ENCODE data around the gene SDF2L1.
"Not testable (repeated sequence)": the region's sequence is repeated elsewhere in the genome, so short reads cannot be mapped to it uniquely, and the experiment has no call there.

Gene SDF2L1

DNA sequence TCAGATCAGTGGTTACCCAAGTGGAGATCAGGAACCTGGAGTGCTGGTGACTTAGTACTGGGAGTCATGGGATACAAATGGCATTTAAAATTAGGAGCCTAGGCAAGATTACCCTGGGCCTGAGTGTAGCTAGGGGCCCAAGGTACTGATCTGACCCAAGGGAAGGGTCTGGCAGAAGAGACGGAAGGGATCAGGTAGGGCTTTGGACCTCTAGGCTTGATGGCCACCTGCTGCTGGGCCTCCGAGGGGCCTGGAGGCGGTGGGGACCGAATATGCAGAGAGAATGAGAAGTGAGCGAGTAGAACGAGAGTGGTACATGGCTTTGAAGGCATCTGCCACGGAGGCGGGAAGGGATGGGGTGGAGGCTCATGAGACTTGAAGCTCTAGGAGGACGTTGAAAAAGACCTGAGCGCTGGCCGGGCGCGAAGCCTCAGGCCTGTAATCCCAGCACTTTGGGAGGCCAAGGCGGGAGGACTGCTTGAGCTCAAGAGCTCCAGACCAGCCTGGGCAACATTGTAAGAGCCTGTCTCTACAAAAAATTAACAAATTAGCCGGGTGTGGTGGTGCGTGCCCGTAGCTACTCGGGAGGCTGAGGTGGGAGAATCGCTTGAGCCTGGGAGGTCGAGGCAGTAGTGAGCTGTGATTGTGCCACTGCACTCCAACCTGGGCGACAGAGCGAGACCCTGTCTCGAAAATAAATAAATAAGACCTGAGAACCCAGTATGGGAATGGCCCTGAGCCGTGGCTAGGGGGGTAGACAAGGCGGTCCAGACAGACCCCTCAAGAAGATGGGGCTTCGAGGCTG, 23.1 kb downstream of the SDF2L1 start:
- no peak for DNase-seq

DNA sequence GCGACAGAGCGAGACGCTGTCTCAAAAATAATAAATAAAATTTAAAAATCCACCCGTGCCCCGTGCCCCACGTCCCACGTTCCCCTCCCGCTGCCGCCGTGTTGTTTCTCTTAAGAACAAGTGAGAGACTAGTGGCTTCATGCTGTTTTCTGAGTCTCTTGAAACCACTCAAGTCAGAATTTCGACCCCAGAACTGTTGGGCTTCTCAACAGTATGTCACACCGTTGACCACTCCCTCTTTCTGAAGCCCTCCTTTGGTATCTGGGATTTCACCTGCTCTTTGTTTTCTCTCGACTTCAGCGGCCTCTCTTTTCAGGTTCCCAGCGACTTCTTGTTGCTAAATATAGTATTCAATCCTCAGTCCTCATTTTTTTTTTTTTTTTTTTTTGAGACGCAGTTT, 24.7 kb downstream of the SDF2L1 start:
- no peak for DNase-seq

DNA sequence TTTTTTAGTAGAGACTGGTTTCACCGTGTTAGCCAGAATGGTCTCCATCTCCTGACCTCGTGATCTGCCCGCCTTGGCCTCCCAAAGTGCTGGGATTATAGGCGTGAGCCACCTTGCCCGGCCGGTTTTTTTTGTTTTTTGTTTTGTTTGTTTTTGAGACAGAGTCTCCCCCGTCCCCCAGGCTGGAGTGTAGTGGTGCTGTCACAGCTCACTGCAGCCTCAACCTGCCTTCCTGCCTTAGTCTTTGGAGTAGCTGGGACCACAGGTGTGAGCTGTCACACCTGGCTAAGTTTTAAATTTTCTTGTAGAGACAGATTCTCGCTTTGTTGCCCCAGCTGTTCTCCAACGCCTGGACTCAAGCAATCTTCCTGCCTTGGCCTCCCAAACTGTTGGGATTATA, 26.9 kb downstream of the SDF2L1 start:
- DNase-seq = no peak

DNA sequence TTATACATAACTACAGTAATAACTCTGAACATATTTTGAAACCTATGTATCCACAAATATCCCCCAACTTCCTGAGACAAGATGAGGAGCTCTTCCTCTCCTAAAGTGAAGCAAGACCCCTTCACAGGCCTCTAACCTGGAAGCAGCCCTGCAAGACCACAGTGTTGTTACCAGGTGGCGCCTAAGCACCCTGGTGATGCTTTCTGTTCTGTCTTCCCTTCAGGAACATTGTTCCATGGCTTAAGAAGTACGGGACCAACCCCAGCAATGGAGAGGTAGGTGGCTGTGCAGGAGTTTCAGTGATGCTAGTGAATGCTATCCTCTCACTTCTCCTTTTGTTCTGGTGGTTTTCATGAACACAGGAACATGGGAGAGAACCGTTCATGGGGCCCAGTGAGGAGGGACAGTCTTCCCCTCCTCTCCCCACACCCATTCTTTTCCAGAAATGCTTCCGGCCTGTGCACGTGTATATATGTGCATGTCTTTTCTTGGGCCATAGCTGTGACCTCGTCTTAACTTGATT, 30.1 kb downstream of the SDF2L1 start:
- no peak for DNase-seq

DNA sequence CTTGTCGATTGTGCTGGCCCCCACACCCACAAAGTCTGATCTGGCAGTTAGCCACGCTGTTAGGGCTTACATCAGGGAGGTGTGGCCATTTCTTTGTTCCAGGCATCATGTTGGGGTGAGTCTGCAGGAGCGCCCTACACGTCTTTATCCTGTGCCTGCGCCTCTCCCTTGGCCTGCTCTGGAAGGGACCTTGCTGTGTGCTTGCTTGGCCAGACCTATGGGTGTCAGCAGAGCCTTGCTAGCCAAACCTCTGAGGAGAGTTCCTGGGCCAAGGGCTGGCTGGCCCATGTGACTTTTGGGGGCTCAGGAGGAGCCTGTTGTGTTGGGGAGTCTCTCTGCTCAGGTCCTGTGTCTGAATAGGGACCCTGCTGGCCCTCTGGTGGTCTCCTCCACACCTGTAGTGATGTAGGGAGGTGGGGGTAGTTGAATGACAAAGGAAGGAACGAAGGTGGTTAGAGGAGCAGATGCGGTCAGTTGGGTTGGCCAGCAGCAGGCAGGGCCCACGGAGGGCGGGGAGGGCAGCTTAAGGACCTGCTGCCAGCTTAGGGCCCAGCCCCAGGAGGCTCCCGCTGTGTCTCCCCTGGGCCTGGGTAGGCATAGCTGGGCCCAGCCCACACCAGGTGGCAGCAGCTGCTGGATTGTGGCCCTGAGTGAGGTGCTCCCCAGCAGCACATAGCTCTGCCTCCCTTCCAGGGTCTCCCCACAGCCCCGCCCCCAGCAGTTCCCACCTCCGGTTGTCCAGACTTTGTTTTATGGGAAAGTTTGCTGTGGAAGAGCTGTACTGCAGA, 31.6 kb downstream of the SDF2L1 start:
- no peak for DNase-seq

DNA sequence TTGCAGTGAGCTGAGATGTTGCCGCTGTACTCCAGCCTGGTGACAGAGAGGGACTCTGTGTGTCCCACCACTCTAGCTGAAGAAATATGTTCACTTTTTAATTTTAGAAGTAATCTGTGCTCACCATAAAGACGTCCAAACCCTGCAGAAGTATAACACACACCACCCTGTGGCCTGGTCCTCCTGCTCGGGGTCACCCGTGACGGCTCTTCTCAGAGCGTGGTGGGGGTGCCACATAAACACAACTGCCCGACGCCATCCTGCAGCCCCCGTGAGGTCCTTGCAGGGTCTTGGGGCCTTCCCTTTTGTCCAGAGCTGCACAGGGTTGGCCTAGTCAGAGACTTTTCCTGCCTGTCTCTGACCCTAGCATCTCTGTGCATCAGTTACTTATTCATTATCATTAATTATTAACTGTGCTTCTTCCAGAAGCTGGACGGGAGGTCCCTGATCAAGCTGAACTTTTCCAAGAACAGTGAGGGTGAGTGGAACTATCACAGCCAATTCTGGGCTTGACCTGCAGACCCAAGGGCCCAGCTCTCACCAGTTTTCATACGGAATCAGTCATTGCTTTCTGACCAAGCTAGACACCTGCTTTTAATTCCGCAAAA, 32.6 kb downstream of the SDF2L1 start:
- no peak for DNase-seq

DNA sequence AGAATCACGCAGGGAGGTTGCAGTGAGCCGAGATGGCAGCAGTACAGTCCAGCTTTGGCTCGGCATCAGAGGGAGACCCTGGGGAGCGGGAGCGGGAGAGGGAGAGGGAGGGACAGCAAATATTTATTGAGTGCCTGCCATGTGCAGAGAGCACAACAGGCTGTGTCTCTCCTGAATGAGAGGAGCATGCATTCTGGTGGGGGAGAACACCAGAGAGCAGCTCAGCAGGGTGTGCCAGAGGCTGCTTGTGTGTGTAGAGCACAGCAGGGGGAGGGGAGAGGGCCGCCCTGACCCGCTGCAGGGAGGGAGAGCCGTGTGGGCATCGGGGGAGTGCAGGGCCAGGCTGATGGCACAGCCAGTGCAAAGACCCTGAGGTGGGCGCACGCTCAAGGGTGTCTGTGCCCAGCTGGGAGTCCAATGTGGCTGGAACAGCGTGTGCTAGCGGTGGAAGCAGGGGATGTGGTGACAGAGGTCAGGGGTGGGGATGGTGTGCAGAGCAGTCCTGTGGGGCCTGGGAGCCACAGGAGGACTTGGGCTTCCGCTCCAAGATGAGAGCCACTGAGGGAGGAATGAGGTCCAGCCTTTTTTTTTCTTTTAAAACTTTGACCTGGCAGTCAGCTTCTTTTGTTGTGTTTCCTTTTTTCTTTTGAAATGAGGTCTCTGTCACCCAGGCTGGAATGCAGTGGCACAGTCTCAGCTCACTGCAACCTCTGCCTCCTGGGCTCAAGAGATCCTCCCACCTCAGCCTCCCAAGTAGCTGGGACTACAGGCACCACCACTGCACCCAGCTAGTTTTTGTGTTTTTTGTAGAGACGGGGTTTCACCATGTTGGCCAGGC, 35.7 kb downstream of the SDF2L1 start:
- DNase-seq = no peak

DNA sequence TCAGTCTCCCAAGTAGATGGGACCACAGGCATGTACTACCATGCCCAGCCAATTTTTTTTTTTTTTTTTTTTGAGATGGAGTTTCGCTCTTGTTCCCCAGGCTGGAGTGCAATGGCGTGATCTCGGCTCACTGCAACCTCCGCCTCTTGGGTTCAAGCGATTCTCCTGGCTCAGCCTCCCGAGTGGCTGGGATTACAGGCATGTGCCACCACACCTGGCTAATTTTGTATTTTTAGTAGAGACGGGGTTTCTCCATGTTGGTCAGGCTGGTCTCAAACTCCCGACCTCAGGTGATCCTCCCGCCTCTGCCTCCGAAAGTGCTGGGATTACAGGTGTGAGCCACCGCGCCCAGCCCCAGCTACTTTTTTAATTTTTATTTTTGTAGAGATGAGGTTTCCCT, 36.7 kb downstream of the SDF2L1 start:
- not testable (repeated sequence) for DNase-seq

DNA sequence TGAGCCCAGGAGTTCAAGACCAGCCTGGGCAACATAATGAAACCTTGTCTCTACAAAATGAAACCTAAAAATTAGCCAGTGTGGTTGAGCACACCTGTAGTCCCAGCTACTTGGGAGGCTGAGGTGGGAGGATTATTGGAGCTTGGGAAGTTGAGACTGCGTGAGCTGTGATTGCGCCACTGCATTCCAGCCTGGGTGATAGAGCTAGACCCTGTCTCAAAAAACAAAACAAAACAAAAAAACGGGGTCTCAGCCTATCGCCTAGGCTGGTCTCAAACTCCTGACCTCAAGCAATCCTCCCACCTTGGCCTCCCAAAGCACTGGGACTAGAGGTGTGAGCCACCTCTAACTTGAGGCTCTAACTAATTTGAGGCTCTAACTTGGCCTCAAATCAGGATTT, 37.3 kb downstream of the SDF2L1 start:
- DNase-seq = no peak

DNA sequence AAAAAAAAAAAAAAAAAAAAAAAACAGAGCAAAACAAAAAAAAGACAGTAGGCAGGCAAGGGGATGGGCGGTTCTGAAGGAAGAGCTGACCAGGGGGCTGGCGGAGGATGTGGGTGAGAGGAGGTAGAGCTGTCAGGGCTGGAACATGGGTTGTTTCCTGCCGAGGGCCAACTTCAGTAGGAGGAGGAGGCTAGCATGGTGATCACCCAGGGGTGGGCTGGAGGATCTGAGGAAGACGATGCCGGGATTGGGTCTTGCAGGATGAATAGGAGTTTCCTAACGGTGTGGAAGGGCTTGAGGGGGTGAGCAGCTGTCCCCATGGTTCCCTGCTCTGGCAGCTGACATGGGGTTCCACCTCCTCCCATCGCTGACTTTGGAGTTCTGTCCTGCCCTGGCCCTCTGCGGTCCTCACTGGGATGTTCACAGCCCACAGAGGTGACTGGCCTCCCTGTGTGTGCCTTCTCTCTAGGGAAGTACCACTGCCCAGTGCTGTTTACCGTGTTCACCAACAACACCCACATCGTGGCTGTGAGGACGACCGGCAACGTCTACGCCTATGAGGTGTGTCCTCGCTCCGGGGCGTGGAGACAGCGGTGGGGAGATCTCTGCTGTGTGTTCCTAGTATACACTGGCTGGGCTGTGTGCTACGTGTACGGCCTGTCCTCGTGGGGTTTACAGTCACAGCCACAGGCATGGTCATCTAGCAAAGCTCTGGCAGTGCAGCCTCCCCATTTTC, 38.9 kb downstream of the SDF2L1 start:
- no peak for DNase-seq

DNA sequence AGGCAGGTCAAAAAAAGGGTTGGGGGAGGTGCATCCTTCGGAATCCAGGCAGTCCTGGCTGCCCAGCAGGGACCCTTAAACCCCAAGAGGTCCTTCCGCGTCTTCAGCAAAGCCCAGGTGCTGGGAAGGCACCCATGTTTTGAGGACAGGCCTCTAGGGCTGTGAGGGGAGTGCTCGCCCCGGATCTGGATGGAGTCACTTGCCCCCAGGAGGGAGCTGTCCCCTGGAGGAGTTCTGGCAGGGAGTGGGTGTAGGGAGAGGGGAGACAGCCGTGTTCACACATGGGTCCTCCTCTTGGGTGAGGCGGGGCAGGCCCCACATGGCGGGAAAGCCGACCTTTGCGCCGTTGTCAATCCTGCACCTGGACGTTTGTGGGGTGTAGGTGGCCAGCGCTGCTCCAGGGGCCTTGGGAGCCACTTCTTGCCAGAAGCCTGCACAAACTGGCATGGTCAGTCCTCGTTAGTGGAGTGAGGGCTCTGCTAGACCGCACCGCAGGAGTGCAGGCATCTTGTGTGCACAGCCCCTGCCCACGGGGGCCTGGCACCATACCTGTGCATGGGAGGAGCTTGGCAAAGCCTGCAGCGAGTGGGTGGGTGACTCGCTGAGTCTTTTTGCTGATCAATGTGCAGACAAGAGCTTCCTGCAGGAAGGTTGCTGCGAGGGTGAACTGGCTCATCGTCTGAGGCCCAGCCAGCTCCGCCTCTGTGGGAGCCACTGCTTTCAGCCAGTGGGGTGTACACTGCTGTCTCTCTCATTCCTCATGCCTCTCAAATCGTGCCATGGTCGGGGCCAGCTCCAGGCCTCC, 39.7 kb downstream of the SDF2L1 start:
- DNase-seq = no peak

DNA sequence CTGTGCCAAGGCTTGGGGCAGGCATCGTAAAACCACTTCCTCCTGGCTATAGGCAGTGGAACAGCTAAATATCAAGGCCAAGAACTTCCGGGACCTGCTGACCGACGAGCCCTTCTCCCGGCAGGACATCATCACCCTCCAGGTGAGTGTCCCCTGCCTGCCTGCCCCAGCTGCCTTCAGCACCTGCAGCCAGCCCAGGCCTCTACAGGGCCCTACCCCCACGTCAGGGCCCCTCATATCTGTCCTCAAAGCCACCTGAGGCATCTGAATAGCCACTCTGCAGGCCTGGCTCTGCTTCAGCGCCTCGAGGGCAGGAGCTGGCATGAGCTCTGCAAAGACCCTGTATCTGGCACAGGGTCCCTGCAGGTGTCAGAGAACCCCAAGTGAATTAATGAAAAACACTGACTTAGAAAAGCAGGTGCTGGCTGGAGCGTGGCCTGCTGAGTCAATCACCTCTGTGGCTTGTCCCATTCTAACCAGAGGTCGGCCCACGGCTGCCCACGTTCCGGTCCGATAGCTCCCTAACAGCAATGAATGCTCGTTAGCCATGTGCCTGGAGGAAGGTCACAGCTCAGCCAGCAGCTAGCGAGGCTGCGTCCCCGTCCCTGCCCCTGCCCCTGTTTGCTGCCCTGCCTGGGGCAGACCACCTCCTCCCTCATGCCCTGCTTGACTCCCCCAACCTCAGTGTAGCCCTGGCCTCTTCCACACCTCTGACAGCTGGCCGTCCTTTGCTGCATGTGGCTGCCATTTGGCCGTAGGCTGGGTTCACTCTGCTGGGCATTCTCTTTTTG, 40.5 kb downstream of the SDF2L1 start:
- DNase-seq = no peak

DNA sequence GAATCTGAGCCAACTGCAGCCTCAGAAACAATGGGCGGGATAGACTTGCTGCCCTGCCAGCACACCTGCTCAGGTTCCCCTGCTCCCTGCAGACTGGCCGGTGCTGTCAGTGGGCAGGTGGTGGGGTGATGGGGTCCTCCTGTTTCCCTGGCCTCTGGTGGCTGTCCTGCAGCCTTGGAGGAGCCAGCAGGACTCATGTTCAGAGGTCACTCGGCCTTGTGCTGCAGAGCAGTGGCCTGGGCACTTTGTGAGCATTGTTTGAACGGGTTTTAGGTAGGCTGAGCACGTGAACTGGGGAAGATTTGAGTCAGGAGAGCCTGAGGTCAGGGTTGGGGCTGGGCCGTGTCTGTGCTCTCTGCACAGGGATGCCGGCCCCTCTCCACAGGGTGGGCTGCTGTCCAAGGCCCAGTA, 41.3 kb downstream of the SDF2L1 start:
- no peak for DNase-seq

DNA sequence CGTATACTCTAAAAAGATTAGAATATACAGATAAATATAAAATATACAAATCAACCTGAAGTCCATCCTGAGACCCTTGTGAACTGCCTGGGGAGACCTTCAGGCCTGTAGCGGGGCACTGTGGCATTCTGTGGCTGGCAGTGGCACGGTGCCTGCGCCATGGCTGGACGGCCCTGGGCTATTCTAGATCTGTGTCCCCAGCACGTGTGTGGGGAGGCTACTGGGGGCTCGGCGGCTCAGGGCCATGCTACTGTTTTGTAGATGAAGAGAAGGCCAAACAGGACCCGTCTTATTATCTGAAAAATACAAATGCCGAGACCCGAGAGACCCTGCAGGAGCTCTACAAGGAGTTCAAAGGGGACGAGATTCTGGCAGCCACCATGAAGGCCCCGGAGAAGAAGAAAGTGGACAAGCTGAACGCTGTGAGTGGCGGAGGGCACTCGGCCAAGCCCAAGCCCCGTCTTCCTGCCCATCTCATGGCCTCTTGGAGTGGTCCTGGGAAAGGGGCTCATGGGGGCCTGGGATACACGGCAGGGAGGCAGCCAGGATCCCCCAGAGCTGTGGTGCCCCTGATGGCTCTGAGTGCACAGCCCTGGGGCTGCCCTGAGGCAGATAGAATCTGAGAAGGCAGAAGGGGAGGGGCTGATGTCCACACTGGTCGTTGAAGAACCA, 42.5 kb downstream of the SDF2L1 start:
- DNase-seq = no peak

DNA sequence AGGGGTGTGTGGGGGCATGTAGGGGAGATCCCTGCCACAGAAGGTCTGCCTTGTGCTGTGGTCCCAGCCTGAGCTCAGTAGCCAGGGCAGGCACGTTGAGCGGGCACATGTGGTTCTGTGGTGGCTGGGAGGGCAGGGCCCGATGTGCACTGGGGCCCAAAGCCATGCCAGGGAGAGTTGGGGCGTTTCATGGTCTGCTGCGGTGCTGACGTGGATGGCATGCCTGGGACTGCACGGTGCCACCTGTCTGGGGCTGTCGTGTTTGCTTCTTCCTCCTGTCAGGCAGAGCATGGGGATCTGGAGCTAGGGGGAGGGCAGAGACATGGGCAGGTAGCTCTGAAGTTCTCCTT, 43.0 kb downstream of the SDF2L1 start:
- DNase-seq = no peak

DNA sequence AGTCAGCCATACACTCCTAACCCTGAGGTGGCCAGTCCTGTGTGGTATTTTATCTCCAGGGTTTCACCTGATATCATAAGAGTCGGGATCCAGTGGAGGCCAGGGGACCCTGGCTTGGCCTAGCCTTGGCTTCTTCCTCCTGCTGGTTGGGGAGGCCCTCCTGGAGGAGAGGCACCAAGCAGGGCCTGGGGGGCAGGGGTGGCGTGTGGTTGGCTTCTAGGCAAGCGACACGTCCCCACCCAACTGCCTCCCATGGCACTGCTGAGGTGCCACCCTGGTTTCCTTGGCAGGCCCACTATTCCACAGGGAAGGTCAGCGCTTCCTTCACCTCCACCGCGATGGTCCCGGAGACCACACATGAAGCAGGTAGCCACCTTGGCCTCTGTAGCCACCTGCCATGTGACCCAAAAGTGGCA, 44.1 kb downstream of the SDF2L1 start:
- DNase-seq = no peak

DNA sequence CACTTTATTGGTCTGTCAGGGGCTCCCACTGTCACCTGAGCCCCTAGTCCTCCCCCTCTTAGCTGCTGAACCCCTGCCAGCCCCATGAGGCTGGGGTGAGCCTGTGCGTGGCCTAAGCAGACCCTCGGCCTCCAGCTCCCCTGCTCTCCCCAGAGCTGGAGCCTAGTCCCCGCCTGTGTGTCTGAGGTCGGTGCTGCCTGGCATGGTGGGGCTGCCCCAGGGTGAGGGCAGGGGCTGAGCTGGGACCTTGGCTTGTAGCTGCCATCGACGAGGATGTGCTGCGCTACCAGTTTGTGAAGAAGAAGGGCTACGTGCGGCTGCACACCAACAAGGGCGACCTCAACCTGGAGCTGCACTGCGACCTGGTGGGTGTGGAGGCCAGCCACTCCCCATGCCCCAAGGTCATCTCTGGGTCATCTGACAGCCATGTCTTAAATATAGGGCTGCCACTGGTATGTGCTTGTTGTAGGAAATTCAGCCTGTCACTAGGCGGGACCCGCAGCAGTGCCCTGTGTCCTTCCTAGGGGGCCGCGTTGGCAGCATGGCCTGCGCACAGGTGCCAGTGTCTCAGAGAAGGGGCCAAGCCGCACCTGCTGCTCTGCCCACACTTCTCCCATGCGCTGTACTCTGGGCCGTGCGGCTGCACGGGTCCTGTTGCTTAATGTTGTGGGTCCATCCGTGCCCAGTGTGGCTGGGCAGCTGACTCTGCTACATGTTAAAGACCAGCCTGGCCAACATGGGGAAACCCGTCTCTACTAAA, 44.7 kb downstream of the SDF2L1 start:
- DNase-seq = no peak

DNA sequence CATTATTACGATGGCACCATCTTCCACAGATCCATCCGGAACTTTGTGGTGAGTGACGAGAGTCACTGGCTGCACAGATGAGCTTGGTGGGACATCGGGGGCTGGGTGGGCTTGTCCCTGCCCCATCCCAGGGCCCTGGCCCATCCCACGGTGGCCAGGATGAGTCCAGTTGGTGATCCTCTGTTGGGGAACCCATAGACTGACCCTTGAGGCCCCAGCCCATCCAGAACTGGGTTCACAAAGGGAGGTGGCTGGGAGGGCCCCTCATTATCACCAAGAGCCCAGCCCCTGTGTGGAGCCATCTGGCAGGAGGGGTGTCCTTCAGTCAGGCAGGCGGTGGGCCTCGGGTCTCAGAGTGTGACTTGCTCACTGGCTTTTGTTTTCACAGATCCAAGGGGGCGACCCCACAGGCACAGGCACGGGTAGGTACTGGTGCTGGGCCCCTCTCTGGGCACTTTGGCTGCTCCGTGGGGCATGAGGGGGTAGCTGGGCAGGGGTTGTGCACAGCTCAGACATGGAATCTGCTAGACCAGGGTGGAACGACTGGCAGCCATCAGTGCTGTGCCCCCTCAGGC, 45.7 kb downstream of the SDF2L1 start:
- DNase-seq = no peak

DNA sequence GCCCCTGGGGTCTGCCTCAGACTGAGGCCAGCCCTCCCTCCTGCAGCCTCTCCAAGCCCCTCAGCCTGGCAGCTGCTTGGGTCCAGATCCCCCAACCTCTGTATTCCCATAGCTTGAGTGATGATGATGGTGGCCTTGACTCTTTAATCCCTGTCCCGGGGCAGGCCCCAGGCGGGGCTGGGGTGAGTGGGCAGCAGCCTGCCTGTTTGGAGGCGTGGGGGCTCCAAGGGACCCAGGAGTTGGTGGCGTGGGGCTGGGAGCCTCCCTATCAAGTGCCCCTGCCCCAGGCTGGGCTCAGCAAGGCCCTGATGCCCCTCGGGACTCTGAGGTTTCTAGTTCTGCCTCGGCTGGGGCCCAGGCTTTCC, 46.2 kb downstream of the SDF2L1 start:
- no peak for DNase-seq

All from T-helper 2 cell (primary cell).